Myocyte (in vitro differentiated cells): ENCODE data around the gene STAT6. TPM values are rescaled to one million over a fixed set of nuclear protein-coding genes. Genes with fewer than 3 reads are reported as not detected.

Experiments used
- DNase-seq: peaks from one replicate; pipeline ENCODE4 v3.0.0-alpha.2; 2012; ENCODE audit warnings: low read depth
- total RNA-seq: library from RNA; depleted of rRNA; stranded (reverse); fragments of >200 nt; gene quantifications from 2 replicates; pipeline ENCODE4 v1.2.3, GENCODE V29; 2014

Gene STAT6
- total RNA-seq, 1 donor from 2014 or later = 51.1 TPM

DNA sequence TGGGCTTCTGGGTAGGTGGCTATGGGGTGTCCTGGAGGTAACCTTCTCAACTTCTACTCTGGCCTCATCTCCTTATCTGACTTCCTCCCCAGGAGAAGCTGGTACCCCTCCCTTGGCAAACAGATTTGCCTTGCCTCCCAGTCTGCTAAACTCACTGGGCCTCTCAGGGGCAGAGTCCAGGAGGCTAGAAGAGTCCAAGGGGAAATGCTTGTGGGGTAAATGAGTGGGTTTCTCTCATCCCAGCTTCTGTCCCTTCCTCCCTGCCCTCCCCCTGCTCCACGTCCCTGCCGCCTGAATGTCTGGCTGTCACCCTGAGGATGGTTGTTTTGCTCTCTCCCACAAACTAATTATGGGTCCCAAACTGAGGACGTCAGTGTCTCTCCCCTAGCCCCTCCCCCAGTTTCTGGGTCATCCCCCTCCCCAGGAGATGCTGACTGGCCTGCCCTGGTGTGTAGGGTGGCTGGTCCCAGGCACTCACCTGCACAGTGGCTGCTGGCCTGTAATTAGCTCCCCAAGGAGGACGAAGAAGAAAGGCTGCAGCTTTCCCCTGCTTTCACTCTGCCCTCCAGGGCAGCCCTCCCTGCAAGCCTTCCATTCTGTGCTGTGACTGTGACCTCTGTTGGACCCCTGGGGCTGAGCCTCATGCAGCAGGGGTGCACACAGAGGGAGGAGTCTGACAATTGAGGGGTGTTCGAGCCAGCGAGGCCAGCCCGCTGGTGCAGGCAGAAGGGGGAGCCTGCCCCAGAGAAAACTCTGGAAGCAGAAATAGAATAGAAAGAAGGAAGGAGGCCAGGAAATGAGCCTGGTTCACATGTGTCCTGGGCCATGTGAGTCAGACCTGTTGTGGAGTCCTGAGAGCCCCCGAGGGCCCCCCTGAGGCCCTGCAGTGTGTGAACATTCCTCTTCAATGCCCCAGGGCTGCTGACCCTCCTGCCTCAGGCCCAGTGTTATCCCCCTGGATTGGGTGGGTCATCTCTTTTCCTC, 36.1 kb upstream of the STAT6 start, which contains the start of gene LRP1-AS:
Gene LRP1-AS, minus strand, starts transcription at position 659 of the 984 bp plus-strand sequence.
- no peak for DNase-seq

DNA sequence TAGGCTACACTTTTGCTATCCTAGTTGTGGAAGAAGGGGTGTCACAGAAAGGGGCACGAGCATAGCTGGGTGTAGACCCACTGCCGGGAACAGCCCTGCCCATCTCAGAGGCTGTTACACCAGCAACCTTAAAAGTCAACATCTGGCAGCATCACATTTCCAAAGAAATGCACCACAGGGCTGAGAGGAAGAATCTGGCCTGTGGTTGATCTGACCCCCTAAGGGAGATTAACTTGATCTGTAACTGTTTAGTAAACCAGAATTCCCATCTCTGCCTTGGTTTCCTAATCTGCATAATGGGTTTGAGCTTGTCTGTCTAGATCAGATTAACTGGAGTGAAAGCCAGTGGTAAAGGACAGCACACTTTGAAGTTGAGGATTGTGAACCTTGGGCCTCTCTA, 34.9 kb upstream of the STAT6 start:
- no peak for DNase-seq

DNA sequence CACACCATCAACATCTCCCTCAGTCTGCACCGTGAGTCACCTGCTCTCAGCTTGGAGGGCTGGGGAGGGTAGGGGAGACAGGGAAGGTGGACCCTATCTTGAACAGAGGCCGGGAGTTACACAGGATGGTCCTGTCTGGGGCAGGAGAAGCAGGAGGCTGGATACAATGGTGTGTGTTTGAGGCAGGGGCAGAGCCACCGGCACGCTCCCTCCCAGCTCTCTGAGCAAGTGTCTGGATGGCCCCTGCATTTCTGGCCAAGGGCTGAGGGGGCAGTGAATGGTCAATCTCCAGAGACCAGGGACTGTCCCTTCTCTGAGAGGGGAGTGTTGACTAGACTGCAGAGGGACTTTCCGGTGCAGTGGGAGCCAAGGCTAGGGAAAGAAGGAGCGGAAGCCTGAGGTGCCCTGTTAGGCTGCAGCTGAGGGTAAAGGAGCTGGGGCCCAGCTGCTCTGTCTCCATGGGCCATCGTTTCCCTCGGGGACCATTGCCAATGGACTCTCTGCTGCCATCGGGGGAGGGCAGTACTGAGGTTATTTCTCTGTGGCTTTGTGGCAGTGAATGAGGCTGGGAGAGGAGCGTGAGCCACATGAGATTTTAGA, 34.4 kb upstream of the STAT6 start:
- peak; percentile 90 for DNase-seq

DNA sequence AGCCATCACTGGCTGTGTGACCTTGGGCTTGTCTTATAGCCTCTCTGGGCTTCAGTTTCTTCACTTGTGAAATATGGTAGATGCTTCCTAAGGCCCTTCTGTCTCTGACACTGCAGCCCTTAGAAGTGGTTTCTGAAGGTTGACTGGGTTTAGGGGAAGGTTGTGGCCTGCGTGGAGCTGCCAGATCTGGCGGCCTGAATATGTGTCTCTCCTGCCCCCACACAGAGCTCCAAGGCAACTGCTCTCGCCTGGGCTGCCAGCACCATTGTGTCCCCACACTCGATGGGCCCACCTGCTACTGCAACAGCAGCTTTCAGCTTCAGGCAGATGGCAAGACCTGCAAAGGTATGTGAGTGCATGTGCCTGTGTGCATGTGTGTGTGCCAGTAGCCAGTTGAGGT, 32.3 kb upstream of the STAT6 start:
- DNase-seq = no peak

DNA sequence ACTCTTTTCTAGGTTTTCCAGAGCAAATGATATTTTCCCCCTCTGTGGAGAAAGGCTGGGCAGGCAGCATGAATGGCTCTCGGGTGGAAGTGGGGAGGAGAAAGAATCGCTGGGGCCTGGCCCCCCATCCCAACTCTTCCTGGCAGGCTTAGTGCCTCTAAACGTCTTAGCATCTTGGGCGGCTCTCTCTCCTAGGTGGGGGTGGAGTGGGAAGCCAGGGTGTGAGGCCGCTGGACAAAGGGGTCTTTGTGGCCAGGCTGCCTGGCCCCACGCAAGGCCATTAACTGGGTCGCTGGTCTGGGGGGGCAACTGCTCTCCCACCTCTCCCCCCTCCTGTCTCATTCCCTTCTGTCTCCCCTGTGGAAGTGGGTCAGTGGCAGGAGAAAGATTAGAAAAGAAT, 31.6 kb upstream of the STAT6 start:
- no peak for DNase-seq

DNA sequence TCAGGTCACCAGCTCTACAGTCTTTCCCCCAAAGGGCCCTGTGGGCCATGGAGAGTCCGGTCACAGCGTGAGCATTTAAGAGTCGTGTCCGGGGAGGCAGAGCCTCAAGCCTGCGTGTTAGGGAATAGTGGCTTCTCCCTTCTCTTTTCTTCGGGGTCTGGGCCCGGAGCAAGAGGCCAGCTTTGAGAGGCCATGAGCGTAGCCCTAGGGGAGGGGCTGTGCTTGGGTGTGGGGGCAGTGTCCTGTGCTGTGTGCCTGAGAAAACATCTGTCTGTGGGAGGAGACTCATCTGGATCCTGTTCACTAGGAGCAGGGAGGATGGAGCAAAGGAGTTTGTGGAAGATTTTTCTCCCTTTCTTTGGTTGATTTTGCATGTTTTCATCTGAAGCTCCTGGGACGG, 31.0 kb upstream of the STAT6 start:
- no peak for DNase-seq

DNA sequence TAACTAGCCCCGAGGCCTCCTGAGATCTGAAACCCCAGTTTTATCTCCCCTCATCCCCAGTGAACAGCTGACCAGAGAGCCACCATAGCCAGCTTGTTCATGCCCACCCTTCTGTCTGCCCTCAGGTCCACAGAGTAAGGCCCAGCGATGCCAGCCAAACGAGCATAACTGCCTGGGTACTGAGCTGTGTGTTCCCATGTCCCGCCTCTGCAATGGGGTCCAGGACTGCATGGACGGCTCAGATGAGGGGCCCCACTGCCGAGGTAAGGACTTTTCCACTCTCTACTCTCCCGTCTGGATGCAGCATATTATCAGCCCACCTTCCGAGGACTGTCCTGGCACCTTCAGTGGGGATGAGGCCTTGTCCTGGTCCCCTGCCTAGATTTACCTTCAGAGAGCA, 30.1 kb upstream of the STAT6 start:
- no peak for DNase-seq

DNA sequence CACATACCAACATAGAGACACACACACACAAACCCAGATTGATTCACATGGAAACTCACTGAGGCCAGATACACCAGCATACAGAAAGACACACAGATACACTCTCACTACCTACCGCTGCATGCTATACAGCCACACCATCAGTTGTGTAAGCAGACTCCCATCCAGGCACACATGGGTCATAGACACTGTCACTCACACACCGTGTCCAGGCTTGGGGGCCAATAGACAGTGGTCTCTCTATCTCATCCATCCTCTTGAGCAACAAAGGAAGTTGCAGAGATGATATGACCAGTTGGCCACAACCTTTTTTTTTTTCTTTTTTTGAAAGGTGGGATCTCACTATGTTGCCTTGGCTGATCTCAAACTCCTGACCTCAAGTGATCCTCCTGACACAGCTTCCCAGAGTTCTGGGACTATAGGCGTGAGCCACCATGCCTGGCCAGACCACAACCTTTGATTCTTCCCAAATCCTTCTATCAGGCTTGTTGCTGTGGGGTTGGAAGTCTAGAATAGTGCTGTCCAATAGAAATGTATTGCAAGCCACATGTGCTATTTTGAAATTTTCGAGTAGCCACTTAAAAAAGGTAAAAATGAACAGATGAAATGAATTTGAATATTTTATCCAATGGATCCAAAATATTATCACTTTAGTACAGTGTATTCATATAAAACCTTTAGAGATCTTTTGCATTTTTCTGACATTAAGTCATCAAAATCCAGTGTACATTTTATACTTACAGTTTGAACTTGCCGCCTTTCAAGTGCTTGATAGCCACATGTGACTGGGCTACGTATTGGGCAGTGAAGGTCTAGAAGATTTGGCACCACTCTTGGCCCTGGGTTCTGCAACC, 28.9 kb upstream of the STAT6 start:
- DNase-seq = no peak

DNA sequence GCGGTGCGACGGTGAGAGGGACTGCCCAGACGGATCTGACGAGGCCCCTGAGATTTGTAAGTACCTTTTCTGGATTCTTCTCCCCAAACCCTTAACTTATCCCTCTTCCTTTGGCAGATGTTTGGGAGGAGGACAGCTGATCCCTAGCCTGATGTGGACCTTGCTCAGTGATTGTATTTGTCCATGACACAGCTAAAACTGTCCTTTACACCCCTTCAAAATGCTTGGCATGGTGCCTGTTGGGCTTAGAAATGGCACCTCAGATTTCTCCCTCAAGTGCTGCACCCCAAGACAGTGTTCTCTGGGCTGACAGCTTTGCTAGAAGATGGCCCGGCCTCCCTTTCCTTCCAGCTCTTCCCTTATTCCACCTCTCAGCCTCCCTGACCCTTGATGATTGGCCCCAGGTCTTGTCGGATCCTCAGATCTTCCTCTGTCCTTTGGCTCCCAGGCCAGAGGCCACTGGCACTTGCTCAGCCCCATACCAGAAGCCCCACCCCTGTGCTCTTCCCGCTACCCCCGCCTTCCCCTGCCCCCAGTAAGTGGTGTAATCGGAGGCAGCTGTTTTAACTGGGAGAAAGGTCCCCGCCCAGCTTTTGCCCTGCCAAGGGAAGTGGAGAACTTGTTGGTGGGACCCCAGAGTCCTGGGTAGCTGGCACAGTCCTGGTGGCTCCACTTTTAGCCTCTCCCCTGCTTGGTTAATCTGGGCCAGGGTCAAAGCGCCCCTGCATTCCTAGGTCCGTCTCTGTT, 27.5 kb upstream of the STAT6 start:
- DNase-seq = peak; percentile 88

DNA sequence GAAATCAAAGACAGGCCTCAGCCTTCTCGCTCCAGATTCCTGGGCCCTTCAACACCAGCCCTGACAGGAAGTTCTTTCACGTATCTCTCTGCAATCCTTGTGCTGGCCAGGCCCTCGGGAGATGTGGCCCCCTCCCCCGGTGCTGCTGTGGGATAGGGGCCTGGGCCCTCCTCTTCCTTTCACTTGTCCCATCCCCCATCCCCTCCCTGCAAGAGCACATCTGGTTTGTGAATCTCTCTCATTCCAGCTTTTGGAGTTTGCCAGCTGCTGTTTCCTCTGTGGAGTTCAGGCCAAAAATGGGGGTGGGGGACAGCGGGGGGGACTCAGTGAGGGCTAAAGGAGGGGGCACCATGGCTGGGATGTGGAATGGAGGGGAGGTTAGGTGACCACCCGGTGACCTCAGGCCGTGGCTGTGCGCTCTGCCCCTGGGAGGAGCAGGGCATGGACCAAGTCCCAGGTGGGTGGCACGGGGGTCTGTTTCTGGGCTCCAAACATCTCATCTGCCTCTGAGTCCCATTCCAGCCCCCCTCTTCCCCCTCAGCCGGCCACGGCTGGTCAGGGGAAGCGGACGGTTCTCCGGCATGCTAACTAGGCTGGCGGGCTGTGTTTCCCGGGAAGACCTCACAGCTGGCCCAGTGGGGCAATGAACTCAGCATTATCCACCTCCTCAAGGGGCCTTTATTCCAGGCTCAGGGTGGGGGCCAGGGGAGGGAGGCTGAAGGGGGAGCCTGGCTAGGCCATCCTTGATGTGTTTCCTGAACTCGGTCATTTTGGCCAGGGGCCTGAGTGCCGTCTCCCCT, 24.6 kb upstream of the STAT6 start:
- DNase-seq = peak; percentile 71

DNA sequence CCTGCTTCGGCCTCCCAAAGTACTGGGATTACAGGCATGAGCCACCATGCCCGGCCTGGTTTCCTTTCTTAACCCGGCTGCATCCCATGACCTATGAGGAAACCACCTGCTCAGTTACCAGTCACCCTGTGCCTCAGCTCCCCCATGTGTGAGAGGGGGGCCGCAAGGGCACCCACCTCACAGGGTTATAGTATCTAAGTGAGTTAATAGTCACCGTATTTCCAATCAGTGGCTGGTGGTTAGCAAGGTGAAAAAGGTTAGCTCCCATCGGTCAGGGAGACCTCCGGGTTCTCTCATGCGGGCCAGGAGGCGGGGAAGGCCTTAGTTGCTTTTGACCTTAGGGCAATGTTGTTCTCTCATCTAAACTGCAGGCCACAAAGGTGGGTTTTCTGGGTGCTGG, 23.8 kb upstream of the STAT6 start:
- no peak for DNase-seq

DNA sequence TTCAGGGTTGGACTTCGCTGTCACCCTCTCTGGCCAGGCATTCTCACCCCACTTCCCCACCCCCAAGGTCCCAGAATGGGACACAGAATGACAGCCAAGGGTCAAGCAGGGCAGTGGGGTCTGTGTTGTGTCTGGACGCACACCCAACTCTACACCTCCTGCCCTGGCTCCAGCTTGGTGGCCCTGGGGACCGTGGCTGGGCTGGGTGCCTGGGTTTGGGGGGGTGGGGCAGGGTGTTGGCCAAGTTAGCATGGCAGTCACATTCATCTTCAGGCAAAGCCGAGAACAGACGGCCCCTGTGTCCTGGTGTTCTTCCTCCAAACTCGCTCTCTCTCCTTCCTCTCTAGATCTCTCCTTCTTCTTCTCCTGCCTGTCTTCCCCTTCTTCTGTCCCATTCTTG, 22.8 kb upstream of the STAT6 start:
- no peak for DNase-seq

DNA sequence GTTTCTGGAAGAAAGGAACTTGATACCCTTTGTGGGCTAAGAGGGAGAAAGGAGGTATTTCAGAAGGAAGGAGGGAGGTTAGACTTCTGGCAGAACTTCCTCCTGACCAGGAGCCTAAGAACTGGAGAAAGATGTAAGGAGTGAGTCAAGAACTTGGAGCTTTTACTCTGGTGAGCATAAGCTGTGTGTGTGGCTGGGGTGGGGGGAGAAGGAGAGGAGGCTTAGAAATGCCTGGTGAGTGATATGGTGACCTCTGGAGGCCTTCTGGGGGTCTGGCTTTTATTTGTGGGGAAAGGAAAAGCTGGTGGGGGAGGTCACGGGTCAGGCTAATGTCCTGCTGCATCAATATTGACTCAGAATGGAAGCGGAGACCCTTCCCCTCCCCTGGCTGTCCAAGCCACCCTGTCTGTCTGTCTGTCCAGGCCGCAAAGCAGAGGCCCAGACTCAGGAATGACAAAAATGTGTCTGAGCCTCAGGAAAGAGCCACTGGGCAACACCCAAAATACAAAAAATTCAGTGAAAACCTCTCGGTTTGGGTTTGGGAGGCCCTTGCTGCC, 21.9 kb upstream of the STAT6 start:
- peak; percentile 59 for DNase-seq

DNA sequence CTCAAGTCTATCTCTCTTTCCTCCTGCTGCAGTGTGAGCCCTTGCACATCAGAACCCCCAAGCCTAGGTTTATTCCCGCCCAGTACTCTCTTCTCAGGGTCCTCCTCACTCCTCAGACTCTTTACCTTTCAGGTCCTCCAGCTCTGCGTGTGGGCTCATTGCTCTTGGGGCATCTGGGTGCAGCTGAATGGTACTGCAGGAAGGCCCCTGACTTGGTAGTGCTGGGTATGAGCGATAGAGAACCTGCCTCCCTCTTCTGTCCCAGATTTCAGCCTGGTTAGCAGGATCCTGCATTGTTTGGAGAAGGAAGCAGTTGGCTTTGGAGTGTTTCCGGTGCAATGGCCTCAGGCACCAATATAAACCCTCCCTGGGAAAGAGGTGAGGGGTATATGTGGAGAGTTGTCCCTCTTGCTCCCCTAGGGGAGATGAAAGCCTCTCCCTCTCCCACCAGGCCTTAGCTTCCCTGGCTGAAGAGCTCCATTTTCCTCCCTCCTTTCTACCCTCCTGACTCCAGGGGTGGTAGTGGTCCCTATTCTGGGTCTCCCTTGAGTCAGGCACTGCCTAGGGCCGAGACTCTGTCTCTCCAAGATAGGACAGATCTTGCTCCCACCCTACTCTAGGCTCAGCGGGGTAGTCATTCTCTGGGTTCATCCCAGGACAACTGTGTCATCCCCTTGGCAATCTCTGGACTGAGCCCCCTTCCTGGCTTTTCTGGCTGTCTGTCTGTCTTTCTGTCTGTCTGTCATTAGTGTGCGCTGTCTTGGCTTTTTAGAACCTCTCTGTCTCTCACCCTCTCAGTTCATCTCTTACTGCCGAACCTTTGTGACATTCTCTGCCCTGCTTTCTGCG, 21.0 kb upstream of the STAT6 start:
- no peak for DNase-seq

DNA sequence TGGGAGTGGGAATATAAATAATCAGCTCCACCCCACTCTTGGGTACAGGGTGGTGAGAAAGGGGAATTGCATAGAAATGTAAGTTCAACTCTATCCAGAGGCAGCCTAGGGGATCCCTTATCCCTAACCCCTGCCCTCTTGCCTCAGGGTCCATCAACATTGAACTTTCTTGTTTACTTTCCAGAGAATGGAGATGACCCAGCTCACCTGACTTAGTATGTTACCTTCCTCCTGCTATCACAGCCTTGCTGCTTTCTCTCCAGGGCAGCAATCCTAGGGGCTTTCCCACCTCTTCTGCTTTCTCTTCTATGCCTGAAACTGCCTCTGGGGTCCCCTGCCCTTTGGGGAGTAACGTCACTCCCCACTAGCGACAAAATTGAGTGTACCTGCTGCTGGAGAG, 19.8 kb upstream of the STAT6 start:
- no peak for DNase-seq

DNA sequence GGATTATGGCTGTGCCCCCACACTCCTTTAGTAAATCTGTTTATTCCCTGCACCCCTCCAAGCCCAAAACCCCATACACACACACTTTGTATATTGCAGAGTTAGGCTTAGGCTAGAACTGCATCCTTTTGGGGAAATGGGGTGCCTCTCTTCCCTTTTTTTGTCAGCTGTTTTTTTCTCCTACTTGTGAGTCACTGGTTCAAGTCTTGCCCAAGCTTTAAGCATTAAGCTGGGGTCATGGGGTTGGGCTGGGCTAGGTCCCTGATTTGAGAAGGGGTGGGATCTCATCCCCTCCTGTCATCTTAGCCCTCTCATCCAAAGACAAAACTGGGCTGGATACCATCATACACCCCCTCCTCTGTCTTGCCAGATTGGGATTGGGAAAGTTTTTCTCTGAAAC, 18.7 kb upstream of the STAT6 start:
- no peak for DNase-seq

DNA sequence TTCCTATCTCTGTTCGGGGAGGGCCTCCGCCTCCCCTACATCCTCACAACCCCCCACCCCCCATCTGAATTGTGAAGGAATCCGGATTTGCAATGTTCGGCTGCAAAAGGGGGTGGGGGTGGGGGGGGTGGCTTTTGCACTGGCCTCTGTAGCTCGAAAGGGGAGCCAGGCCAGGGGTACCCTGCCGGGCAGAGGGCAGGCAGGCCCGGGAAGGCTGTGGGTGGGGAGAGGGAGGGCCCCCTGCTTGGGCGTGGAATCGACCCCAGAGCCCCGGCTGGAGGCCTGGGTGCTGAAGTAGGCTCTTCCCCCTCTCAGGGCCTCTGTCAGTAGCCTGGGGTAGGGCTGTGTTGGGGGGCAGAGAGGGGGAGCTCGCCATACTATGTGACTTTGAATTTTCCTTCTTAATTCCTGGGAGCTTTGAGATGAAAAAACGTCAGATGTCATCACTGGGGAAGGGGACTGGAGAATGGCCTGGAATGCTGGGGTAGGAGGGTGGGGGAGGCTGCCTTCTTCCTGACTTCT, 18.2 kb upstream of the STAT6 start:
- DNase-seq = no peak

DNA sequence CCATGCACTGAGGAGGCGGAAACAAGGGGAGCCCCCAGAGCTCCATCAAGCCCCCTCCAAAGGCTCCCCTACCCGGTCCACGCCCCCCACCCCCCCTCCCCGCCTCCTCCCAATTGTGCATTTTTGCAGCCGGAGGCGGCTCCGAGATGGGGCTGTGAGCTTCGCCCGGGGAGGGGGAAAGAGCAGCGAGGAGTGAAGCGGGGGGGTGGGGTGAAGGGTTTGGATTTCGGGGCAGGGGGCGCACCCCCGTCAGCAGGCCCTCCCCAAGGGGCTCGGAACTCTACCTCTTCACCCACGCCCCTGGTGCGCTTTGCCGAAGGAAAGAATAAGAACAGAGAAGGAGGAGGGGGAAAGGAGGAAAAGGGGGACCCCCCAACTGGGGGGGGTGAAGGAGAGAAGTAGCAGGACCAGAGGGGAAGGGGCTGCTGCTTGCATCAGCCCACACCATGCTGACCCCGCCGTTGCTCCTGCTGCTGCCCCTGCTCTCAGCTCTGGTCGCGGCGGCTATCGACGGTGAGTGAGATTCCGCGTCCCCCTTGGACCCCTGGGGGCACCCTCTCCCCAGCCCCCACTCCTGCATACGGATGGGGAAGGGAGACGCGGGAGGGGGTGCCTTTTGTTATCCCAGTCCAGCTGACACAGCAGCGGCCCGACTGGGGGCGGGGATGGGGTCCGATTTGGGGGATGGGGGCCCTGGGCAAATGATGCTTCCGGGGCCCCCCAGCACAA, 17.5 kb upstream of the STAT6 start:
- DNase-seq = no peak
